Right ventricle myocardium superior (tissue), 1 donor: Measurements from ENCODE around the gene TRAK2. TPM values are rescaled to one million over a fixed set of nuclear protein-coding genes. Genes with fewer than 3 reads are reported as not detected.
"Not testable (repeated sequence)": the region's sequence is repeated elsewhere in the genome, so short reads cannot be mapped to it uniquely, and the experiment has no call there.

ENCODE experiments used
- ATAC-seq: fragments of 200-7000 bp; cut with Tn5 transposase; one replicate; pipeline ENCODE4 v1.9.1; 2020; ENCODE audit warnings: mild to moderate bottlenecking; ENCODE audit not compliant: poor library complexity
- DNase-seq: peaks from one replicate; pipeline ENCODE4 v3.0.0-alpha.2; 2020
- intact Hi-C: fragments of 100-400 bp; cut with DNase I; formaldehyde crosslinking; loops from one replicate; pipeline ENCODE4 v1.11.2; 2022
- total RNA-seq: library from RNA; stranded (reverse); fragmentation: NEBNext Ultra II Directional; extraction: Animal tissue kit (Norgen Biotek cat#: 25700); gene quantifications from one replicate; pipeline ENCODE4 v1.2.1, GENCODE V29; 2021
- donor health status: DM: no; HTN: yes; CAD: no; lungs with severe emphysema.

The TRAK2 gene
- total RNA-seq, 1 donor from 2014 or later, result 163 TPM

DNA sequence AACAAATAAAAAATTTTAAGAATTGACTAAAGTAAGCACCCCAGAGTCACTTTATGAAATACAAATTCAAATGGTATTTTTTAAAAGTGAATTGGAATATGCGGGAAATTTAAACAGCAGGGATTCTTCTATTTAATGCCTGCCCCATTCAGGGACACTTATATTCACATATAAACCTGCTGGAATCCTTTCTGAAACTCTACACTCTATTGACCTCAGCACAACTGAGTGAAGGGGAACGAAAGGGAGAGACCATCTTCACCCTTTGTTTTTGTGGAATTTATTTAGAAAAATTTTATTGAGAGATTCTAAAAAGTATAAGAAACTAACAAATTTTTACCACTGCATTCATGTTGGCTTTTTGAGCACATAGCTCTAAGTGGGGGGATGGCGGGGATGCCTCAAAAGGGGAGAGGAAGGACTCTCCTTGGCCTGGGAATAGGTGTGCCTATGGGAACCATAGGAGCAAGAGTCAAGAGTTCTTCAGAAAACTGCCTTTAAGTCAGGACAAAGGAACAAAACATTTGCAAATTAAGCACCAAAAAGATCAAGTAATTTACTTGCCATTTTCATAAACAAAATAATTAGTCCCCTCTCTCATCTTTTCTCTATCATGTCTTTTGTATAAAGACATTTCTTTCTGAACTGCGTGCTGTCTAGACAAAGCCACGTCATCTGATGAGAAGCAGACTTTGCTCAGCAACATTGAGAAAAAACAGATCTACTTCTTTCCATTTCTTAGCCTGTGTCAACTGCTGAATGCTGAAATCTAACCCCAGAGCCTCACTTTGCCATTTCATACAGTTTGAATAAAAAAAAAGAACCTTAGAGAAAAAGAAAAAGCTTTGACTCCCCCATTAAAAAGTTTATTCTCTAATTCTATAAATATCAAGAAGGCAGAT is 72.5 kb downstream of the TRAK2 start:
- ATAC-seq (no peak), DNase-seq (no peak)
- intact Hi-C loops, result no loop called here

GRCh38 chr2:201377218-201377617 is 74.0 kb downstream of the TRAK2 start:
- ATAC-seq, result no peak

GRCh38 chr2:201369775-201370174 is 81.5 kb downstream of the TRAK2 start:
- DNase-seq (no peak), ATAC-seq (no peak)
- intact Hi-C loops, result loop anchor here (10.0 kb wide), 1 partner anchor 115 kb away; no protein-coding TSS in a partner anchor

More at GRCh38 chr2:201377218-201377617, 74.0 kb downstream of the TRAK2 start:
- intact Hi-C loops, result no loop called here
- DNase-seq, result no peak

GRCh38 chr2:201369318-201369717 is 81.9 kb downstream of the TRAK2 start:
- DNase-seq, result not testable (repeated sequence)
- ATAC-seq, result peak; percentile 31
- intact Hi-C loops, result loop anchor here (10.0 kb wide), 1 partner anchor 115 kb away; no protein-coding TSS in a partner anchor

- no peak for ATAC-seq
- intact Hi-C loops, result loop anchor here (10.0 kb wide), 1 partner anchor 111 kb away; no protein-coding TSS in a partner anchor
- no peak for DNase-seq
Measured at GRCh38 chr2:201366146-201366545, 85.1 kb downstream of the TRAK2 start.

DNA sequence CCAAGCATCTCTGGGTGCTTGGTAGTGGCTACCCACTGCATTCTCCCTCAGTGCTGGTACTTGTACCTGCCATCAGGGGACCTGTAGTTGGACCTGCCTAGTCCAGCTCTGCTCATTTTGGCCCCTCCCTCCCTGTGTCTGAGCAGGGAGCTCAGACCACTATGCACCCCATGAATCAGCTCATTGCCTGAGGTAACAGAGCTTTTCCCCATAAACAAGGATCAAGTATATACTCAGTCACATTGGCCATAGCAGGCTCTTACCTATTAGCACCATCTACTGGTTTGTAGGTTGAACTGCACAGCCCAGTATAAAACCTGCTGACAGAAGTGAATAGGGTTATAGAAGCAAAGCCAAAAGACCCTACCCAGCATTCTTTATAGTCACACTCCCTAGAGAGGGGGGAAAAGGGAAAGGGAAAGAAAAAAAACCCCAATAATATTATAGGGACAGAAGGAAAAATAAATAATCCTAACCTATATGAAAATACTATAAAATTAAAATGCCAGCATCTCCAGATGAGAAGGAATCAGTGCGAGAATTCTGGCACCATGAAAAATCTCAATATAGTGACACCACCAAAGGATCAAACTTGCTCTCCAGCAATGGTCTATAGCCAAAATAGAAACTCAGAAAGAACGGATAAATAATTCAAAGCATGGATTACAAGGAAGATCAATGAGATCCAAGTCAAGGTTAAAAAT is 87.2 kb downstream of the TRAK2 start:
- peak; percentile 74 for ATAC-seq

DNA sequence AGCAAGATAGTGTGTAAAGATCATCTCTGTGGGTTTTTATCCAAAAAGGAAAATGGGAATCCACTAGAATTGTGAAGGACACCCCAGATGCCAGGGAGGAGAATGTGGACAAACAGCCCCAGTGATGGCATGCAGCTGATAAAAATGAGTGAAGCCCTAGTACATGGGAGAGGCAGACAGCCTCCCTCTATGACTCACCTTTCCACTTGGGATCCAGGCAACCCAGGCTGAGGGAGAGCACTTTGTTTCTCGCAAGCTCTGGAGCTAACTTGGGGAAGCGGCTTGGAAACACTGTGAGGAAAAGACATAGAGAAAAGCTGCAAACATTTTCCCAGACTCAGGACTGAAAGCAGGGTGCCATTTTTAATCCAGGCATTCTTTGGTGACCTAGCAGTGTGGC is 88.9 kb downstream of the TRAK2 start:
- DNase-seq (no peak), ATAC-seq (no peak)
- intact Hi-C loops, result loop anchor here (10.0 kb wide), 1 partner anchor 108 kb away; no protein-coding TSS in a partner anchor

More for the DNA sequence above, 87.2 kb downstream of the TRAK2 start:
- DNase-seq, result no peak
- intact Hi-C loops, result loop anchor here (10.0 kb wide), 1 partner anchor 109 kb away; no protein-coding TSS in a partner anchor

- no peak for DNase-seq
- intact Hi-C loops, result loop anchor here (10.0 kb wide), 1 partner anchor 106 kb away; no protein-coding TSS in a partner anchor
- ATAC-seq, result no peak
Measured at GRCh38 chr2:201361078-201361733, 90.1 kb downstream of the TRAK2 start.

DNA sequence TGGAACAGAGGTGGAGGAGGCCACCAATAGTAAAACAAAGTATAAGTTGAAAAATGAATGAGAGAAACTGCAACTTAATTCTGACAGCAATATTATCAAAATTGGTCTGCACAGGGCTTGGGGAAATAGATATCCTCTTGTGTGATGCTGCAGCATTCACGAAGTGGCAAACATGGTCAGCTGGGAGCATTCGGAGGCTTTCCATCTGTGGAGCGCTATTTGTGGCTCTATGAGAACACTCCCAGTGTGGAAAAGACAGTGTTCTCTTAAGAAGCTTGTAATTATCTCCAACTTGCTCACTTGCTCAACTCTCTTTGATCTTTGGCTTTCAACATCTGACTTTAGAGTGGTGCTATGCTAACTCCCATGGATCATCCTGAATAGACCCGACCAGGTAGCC is 91.0 kb downstream of the TRAK2 start:
- intact Hi-C loops, result loop anchor here (10.0 kb wide), 1 partner anchor 105 kb away; no protein-coding TSS in a partner anchor
- ATAC-seq, result no peak
- no peak for DNase-seq

GRCh38 chr2:201358684-201359083 is 92.6 kb downstream of the TRAK2 start:
- ATAC-seq, result no peak
- intact Hi-C loops, result no loop called here
- DNase-seq, result no peak

DNA sequence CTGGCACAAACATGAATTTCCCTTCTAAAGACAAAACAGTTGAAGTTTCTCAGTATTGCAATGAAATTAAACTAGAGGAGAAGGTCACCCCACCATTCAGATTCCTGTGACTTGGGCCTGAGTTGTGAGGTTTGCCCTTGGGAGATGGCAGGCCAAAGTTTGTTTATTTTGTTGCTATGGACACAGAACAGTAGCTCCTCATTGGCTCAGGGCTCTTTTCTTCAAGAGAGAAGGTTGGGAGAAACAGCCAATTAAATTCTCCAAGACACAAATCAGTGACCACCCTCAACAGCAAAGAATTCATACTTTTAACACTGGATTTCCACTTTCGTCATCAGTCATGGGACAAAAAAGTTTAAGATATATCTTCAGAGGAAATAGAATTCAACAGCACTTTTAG is 94.0 kb downstream of the TRAK2 start, which contains the start of gene FLACC1:
FLACC1 (minus strand) TSS at position 125 of the 400 bp plus-strand sequence. CDS start 5,941 bp downstream, outside the sequence.
- intact Hi-C loops, result no loop called here
- ATAC-seq (peak; percentile 95), DNase-seq (no peak)

DNA sequence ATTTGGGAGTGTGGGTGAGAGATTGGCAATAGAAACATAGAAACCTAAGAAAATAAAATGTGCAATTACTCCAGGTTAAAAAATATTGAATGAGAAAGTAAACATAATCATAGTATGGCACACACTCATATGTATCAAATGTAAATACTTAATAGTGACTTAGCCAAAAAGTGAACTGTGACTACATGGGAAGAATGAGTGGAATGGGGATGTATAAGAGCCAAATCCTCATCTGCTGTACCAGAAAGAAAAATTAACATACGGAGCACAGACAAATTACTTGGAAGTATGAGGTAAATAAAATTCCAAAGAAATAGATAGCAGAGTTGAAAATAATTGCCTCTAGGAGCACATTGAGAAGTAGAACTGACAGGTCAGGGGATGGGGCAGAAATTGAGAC is 98.1 kb downstream of the TRAK2 start:
- ATAC-seq (no peak), DNase-seq (no peak)
- intact Hi-C loops, result no loop called here

DNA sequence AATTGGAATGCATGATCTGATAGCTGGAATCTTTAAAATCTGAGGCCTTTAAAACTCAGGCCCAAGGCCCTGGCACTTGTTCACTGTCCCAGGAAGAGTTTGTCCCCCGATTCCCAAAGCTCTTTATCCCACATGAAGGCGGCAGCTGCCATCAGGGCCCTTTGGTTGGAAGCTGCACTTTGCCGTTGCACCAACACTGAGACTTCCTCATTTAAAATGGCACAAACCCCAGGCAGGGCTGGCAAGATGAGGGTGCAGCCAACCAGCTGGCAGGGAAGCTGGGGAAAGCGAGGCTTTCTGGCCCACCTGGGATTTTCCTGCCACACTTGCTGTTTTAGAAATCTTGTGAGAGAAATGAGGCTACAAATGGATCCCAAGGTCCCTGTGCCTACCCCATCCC is 100.4 kb downstream of the TRAK2 start:
- ATAC-seq (no peak), DNase-seq (no peak)
- intact Hi-C loops, result no loop called here

- intact Hi-C loops, result no loop called here
Measured at GRCh38 chr2:201349601-201350000, 101.7 kb downstream of the TRAK2 start.

GRCh38 chr2:201348758-201349157 is 102.5 kb downstream of the TRAK2 start:
- no peak for DNase-seq
- intact Hi-C loops, result no loop called here
- no peak for ATAC-seq

More at GRCh38 chr2:201349601-201350000, 101.7 kb downstream of the TRAK2 start:
- DNase-seq, result no peak
- no peak for ATAC-seq

DNA sequence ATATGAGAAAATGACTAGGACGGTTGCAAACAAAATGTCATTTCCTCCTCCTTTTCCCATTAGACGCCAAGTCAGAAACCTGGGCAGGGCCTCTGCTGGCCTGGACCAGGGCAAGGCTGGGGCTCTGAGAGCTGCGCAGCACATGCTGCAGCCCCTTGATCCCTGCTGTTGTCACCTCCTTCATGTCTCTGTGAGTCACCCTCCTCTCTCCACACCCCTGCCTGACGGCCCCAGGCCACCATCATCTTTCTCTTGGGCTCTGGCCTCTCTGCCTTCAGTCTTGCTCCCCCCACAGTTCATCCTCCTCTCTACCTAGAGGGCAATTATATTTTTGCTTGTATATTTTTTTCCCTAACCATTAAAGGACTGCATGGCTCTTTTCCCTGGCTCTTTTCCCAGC is 104.1 kb downstream of the TRAK2 start:
- ATAC-seq (no peak), DNase-seq (no peak)
- intact Hi-C loops, result no loop called here

DNA sequence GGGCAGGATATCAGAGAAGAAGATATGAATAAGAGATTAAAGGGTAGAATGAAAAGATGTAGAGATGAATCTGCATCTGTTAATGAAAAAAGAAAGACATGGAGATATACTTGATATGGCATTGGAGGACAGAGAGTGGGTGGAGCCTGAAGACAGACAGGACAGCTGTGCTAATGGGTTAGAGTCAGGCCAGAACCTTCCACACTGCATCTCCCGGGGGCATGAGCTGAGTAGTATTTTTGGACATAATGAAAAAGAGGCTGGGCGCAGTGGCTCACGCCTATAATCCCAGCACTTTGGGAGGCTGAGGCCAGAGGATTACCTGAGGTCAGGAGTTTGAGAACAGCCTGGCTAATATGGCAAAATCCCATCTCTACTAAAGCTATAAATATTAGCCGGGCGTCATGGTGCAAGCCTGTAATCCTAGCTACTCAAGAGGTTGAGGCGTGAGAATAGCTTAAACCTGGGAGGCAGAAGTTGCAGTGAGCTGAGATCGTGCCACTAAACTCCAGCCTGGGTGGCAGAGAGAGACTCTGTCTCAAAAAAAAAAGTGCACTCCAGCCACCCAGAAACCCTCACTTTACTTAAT is 105.5 kb downstream of the TRAK2 start:
- DNase-seq (no peak), ATAC-seq (peak; percentile 38)
- intact Hi-C loops, result no loop called here

- DNase-seq (no peak), ATAC-seq (no peak)
- intact Hi-C loops, result no loop called here
Measured at GRCh38 chr2:201344663-201345366, 106.4 kb downstream of the TRAK2 start.
